GM15510 (cell line): ENCODE results near the gene HRCT1.

Source experiments
- POLR2A ChIP-seq: IDR thresholded peaks from 3 replicates; pipeline ENCODE4 v1.6.1; 2011; ENCODE audit warnings: borderline replicate concordance; ENCODE audit not compliant: insufficient read length; ENCODE audit errors: extremely low read depth

The HRCT1 gene

DNA sequence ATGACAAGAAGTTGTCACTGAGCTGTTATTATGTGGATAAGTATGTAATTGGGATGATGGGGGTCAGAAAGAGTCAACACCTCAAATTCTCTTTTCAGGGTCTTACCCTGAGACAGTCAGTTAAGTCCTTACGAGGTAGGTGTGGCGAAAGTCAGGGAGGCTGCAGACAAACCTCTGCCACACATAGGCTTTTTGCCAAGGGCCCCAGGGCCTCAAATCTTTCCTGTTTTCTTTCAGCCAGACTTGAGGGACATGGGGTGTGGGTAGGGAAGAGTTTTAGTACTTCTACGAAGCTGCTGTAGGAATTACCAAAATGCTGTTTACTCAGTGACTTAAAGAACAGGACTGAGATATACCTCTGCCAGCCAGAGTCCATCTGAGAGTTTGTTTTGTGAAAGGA, 38.2 kb downstream of the HRCT1 start:
- no peak for TF ChIP-seq POLR2A

GRCh38 chr9:35944841-35945240, 38.8 kb downstream of the HRCT1 start:
- no peak for TF ChIP-seq POLR2A

DNA sequence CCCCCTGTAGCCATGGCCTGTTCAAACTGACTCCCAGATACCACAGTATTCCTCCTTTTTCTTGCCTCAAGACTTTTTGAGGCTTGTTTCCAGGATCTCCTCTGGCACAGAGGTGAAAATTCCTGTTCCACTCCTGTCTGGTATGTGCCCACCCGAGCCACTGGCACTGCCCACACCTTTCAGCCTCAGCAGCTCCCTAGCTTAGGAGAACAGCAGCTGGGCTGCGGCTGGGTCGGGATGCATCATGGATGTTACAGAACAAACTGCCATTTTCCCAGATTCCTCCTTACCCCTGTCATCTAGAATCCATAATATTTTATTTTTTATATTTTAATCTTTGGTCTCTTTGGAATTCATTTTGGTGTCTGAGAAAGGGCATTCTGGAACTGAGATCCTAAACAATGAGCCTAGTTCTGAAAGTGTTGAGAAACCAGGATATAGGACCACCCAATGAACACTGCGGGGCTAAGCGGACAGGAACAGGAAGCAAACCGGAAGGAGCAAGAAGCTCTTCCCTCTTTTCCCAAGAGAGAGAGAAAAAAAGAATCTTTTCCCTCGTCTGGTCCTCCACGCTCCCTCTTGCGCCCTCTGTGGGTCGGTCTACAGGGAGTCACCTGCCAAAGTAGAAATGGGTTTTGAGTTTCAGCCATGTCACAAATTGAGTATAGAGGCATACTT, 39.5 kb downstream of the HRCT1 start:
- no peak for TF ChIP-seq POLR2A

GRCh38 chr9:35948451-35948850, 42.4 kb downstream of the HRCT1 start:
- TF ChIP-seq POLR2A, result no peak

DNA sequence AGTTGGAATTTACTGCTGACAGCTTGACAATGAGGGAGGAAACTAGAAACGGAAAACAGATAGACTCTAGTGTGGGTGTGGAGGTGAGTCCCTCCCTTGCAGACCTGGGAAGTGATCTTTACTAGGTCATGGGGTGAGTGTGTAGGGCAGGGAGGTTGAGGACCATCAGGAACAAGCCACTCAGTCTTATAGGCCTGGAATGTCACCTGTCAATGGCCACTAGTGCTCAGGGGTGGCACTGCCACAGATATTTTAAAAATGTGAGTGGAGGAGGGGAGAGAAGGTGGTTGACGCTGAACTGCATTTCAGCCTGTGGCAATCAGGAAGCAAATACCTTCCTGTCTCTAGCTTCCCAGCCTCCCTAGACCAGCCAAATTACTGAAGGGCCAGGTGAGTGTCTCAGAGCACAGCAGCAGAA, 42.9 kb downstream of the HRCT1 start:
- no peak for TF ChIP-seq POLR2A

GRCh38 chr9:35951736-35952135, 45.7 kb downstream of the HRCT1 start:
- TF ChIP-seq POLR2A, result no peak

DNA sequence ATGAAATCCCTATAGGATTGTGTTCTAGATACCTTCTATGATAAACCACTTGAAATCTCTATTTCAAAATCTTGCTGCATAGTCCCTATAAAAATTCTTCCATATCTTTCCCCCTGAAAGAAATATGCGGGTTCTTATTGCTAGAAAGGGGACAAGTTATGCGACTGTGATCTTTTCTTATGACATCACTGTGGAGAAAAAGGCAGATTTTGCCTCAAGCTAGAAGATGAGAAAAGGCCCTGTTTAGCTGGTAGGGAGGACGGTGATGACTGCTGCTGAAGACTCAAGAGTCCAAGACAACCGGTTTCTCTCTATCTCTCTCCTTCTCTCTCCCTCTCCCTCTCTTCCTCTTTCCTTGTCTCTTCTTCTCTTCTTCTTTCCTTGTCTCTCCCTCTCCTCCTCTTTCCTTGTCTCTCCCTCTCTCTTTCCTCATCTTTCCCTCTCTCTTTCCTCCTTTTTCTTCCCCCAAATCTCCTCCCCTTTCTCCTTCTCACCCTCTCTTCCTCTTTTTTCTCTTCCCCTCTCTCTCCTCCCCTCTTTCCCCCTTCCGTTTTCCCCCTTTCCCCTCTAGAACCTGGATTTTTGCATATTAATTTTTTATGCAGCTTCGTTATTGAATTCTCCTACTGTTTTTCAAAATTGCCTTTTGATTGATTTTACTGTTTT, 46.7 kb downstream of the HRCT1 start:
- TF ChIP-seq POLR2A, result no peak

- no peak for TF ChIP-seq POLR2A
Observed at GRCh38 chr9:35954942-35955546, 49.0 kb downstream of the HRCT1 start.

DNA sequence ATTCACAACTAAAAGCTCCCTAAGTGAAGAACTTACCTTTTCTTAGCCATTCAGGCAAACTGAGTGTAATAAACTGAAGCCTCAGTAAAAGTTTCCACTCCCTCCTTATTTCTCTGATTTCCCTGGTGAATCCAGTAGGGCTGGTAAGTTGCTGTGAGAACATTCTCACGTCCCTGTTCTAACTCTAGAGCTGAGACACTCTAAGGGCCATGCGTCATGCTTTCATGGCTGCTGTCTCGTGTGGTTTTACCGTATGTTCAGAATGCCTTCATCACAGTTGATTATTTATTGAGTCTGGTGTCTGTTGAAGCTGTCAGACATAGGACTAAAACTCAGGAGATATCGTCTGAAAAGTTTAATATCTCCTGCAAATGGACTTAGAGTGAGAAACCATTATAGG, 50.6 kb downstream of the HRCT1 start:
- no peak for TF ChIP-seq POLR2A
